CD4-positive, alpha-beta T cell treated with Interleukin-6 for 4 hours (primary cell): ENCODE data around the gene RPE65.
A peak's percentile ranks its signal among the peaks of the same experiment; 100 is the strongest.
"Not testable (repeated sequence)": the region's sequence is repeated elsewhere in the genome, so short reads cannot be mapped to it uniquely, and the experiment has no call there.

Source experiments
- DNase-seq: peaks from one replicate; pipeline ENCODE4 v3.0.0-alpha.2; 2020; ENCODE audit warnings: mixed read lengths

RPE65 gene

DNA sequence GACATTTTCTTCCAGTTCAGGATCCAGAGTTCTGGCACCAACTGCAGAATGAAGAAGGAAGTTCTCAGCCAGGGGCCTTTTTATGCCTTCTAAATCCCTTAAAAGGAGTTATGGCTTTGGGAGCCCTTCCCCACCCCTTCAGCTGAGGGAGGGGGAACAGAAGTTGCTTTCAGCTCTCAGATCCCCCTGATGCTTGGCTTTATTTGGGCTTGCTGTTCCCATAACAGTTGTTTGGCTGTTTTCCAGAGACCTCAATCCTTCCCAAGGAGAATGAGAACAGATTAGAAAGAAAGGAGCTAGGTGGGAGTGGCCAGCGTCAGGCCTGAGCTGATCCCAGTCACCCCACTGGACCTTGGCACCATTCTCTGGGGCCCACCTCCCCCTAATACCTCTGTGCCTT is at the start of gene RPE65:
TSS of gene RPE65 (minus strand) at position 54 of the 400 bp plus-strand sequence. CDS start at position 5, 49 bp downstream.
- DNase-seq, result no peak

DNA sequence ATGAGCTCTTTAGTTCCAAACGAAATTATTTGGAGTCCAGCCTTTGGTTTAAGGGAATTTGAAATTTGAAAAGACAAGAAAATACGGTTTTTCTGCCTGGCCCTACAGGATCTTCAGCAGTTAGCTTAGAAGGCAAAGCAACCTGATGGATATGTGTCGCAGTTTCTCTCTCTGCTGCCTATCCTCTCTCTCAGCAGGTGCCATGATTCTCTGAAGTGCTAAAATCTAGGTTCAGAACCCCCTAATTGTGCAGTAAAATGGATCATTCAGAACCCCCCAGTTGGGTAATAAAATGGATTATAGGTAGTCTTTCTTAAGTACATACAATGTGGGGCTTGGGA is 47.6 kb upstream of the RPE65 start:
- no peak for DNase-seq

DNA sequence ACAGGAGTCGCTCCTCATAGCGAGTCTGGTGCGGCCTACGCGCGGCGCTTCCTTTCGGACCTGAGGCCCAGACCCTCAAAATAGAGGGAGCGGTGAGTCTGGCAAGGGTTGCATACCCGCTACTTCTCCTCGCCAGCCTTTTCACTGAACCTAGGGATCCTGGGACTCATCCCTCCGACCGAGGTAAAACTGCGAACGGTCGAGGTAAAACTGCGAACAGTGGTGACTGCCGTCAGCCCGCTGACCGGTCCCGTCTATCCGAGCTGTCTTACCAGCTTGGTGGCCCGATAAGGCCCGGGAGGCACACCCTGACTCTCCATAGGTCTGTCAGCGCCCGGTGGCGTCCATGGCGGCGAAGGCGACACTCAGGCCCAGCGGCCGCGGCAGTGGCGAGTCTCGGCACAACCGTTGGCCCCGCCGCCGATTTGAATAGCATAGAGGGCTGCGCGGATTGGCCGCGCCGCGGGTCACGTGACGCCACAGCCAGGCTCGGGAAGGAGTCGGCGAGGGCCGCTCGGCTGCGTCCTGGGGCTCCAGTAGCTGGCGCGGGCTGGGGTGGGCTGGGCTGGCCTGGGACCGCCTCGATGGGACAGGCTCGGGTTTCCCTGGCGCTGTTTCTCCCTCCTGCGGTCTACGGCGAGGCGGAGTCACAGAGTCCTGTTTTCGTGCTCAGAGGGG is 47.1 kb upstream of the RPE65 start, which contains the start of gene DEPDC1:
TSS of gene DEPDC1 (minus strand) at position 403 of the 678 bp plus-strand sequence. CDS start at position 320, 83 bp downstream.
- peak; percentile 67 for DNase-seq

DNA sequence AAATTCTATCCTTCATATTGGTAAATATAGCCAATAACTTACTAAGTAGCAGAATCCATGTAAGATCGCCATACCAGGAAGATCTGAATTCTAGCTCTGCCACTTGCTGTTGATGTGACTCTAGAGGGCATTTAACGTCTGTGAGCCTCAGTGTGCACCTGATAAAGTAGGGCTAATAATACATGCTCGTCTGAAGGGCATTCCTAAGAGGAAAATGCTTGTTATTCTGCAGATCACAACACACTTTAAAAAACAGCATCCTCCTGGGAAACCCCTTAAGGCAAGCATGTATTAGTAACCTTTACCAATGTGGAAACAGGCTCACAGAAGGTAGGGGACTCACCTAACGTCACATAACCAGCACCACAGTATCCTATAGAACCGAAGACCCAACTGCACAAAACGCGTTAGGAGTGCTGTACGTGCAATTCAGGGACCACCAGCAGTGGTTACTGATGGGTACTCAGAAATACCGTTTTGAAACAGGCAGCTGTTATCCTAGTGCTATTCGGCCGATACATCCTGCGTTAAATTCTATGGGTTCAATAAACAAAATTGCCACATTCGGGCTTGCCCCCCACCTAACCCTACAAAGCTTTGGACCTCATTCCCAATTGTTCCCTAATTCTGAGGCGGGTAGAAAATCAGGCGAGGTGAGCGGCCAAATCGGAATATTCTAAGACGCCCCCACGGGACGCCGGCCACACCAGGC is 46.4 kb upstream of the RPE65 start:
- DNase-seq, result no peak

DNA sequence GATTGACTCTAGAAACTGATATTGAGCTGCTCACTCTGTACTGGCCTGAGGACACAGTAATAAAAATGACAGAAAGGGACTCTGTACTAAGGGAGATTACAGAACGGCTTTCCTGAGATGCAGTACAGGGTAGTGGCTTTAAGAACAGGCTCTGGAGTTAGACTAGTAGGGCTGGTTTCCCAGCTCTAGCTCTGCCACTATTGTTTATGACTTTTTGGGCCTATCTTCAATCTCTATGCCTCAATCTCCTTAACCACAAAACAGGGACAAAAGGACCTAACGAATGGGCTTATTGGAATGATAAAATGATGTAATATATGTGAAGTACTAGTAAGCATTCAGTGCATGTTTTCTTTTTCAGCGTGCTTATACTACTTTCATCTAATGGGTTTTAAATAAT is 45.8 kb upstream of the RPE65 start:
- no peak for DNase-seq

DNA sequence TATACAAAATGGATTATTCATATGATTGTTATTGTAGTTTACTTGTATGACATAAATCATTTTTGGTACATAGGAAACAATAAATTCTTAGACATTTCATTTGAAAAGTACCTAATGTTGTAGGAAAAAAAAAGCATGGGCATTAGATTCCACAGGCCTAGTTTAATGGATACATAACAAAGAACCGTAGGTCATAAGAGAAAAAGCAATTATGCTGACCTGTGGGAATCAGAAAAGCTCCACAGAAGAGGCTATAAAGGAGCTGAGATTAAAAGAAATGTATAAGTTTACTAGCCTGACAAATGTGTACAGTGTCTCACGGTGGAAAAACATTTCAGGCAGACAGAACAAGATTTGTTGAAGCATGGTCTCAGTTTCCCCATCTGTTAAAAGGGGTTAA is 43.4 kb upstream of the RPE65 start:
- DNase-seq, result no peak

DNA sequence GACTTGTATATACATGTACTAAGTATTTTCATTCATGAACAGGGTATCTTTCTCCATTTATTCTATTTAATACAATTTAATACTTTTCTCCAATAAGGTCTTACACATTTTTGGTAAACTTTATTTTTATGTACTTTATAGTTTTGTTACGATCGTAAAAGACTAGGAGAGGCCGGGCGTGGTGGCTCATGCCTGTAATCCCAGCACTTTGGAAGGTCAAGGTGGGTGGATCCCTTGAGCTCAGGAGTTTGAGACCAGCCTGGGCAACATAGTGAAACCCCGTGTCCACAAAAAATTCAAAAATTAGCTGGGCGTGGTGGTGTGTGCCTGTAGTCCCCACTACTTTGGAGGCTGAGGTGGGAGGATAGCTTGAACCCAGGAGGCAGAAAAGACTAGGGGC is 42.5 kb upstream of the RPE65 start:
- not testable (repeated sequence) for DNase-seq

DNA sequence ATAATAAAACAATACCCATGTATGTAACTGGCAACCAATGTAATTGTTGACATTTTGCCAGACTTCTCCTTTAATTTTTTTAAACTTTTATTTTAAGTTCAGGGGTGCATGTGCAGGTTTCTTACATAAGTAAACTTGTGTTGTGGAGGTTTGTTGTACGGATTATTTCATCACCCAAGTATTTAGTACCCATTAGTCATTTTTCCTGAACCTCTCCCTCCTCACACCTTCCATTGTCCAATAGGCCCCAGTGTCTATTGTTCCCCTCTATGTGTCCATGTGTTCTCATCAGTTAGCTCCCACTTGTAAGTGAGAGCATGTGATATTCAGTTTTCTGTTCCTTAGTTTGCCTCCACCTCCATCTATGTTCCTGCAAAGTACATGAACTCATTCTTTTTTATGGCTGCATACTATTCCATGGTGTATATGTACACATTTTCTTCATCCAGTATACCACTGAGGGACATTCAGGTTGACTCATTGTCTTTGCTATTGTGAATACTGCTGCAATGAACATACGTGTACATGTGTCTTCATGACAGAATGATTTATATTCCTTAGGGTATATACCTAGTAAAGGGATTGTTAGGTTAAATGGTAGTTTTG is 40.4 kb upstream of the RPE65 start:
- no peak for DNase-seq

DNA sequence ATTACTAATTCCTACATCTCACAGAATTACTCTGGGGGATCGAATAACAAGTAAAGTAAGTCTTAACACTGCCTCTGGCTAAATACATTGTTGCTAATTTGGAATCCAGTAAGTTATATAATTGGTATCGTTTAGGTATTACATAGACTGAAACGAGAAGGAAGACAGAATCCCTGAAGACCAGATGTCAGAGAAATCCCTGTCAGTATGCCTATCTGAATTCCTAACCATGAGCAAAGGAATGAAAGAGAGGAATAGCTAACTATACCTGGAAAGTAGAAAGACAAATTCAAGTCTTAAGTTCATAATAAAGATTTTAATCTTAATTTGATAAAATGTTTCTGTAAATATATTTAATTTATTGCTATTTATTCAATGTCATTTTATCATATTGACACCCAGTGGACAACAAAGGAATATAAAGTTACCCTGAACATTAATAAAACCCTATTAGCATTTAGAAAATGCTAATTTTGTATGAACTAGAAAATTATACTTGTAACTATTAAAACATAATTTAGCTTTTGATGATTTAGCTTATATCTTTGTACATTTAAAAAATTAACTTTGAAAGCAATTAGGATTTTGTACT is 35.8 kb upstream of the RPE65 start:
- no peak for DNase-seq

DNA sequence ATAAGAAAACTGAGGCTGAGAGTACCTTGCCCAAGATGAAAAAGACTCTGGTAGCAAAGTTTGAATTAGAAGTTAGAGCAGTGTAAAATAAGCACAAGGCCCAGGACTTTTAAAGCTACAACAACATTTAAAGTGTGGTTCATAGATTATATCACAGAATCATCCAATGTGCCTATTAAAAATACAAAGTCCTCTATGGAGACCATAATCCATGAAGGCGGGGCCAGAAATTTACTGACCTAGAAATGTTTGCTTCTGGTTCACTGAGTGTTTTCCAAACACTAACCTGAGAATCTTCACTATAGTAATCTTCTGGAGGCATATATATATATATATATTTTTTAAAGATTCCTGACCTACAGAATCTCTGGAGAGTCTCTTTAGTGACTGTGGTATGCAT is 34.9 kb upstream of the RPE65 start:
- DNase-seq, result no peak

DNA sequence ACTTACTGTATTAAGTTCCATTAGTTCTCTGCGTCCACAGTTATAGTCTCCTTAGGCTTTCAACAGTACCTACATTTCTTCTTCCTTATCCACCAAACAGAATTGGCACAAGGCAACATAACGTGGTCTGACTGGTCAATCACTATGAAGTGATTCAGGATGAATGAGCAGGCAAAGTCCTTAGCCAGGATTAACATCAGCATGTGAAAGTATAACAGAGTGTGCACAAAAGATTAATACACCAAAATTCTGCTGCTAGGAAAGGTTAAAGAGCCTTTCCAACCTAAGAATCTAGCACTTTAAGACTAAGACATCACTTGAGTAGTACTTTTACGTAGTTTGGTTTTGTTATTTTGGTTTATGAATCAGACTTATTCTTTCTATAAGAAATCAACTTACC is 31.3 kb upstream of the RPE65 start:
- no peak for DNase-seq

DNA sequence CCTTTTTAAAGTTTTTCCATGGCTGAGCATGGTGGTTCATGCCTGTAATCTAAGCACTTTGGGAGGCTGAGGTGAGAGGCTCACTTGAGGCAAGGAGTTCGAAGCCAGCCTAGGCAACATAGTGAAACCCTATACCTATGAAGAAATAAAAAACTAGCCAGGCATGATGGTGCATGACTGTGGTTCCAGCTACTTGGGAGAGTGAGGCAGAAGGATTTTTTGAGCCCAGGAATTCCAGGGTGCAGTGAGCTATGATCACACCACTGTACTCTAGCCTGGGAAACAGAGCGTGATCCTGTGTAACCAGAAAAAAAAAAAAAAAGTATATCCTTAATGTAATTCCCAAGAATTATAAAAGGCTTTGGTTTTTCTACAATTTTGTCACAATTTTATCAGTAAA is 29.7 kb upstream of the RPE65 start:
- no peak for DNase-seq

DNA sequence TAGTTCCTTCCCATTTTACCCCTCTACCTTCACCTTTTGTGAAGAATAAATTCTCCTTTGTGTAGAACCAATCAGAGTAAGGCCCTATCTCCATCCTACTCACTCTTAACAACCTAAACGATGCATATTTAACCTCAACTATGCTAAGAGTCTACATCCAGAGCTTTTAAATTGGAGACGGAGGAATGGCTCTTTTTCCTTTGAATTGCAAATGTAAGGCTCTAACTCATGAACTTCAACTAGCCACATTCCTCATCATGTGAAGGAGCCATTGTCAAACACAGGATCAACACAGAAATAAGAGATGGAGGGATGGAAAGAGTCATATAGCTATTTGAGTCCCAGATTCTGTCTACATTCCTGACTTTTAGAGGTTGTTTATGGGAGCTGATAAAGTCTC is 28.9 kb upstream of the RPE65 start:
- no peak for DNase-seq

DNA sequence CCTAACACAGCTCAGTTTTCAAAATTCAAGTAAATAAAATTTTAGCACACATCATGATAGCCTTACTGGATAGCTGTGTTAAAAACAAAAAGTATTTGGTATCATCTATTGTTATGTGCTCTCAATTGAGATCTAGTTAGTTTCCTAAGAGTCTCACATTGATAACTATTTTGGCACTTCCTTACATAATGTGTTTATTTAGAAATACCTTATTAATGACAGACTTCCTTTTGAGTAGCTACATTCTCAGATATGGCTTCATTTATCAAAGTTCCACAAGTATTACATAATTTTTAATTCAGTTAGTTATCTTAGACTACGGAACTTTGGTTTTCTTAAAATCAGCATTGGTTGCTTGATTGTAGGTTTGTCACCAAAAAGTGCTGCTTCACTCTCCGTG is 26.9 kb upstream of the RPE65 start:
- not testable (repeated sequence) for DNase-seq

DNA sequence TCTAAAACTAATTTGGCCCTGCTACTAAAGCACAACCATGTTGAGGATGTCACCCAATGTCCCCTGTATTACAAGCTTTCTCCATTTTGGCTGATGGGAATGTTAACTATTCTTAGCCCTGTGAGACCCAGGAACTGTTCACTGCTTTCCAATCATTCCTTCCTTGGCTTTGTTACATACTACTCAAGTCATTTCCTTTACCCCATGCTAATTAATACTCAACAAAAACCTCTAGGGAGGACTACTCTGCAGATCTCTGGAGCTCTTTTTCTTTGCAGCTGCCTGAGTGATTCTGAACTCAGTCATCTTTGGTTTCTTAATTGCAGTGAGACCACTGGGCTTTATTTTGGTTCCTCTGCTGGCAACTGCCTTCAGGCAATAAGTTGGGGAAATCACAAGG is 23.3 kb upstream of the RPE65 start:
- DNase-seq, result no peak

DNA sequence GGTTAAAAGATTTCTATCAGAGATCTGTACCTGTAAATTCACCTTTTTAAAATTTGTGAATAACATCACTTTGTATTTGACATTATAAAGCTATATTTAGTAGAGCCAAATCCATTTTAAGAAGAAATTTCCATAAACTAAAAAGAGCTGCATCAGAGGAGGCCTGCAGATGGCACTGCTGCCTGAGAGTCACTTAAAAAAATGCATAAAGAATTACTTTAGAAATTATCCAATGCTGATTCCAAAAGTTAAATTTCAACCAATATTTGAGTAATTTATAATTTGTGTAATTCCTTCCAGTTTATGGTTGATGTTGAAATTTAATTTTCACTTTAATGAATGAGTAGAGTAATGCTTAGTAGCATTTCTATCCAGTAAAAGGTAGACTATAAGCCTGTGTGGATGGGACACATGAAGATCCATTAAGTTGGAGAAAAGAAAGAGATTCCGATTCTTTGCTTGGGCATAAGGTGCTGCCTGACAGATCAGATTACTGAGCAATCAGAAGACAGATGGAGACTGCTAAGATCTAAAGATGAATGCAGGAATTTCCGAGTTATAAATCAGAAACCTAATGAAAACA is 20.7 kb upstream of the RPE65 start:
- no peak for DNase-seq

DNA sequence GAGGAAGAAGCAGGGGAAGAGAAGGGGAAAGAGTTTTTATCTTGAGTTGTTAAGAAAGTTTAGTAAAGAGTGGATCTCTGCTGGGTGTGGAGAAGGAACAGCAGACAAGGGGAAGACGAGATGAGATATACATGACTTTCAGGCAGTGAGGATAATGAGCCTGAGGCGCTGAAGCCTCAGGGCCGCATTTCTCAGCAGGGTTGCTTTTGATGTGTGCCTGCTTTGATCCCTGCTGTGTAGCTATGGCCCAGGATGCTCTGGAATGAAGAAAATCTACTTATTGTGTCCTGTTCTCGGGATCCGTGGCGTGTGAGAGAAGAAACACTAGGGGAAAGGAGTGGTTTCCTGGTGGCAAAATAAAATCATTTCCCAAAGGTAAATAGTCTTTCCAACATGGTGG is 15.1 kb upstream of the RPE65 start:
- DNase-seq, result no peak

DNA sequence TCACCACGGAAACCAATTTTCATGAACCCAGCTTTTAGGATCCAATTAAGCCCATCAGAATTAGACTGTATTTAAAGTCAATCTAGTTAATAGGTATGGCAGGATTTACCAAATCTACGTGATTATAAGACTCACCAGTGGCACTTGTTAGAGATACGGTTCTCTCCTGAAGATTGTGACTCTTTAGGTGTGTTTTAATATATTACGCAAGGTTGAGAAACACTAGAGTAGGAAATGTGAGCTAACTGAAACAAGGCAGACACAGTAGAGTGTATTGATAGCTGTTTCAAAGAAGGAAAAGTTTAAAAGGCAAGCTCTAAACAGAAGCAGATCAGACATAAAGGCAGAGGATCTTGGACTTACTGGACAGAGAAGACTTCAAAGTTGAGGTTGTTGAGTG is 11.2 kb upstream of the RPE65 start:
- DNase-seq, result no peak

DNA sequence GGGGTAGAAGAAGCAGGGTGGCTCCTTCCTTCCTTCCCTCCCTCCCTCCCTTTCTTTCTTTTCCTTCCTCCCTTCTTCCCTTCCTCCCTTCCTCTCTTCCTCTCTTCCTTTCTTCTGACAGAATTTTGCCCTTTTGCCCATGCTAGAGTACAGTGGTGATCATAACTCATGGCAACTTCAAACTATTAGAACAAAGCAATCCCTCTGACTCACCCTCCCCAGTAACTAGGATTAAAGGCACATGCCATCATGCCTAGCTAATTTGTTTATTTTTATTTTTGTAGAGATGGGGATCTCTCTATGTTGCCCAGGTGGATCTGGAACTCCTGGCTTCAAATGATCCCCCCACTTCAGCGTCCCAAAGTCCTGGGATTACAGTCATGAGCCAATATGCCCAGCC is 10.0 kb upstream of the RPE65 start:
- DNase-seq, result no peak

DNA sequence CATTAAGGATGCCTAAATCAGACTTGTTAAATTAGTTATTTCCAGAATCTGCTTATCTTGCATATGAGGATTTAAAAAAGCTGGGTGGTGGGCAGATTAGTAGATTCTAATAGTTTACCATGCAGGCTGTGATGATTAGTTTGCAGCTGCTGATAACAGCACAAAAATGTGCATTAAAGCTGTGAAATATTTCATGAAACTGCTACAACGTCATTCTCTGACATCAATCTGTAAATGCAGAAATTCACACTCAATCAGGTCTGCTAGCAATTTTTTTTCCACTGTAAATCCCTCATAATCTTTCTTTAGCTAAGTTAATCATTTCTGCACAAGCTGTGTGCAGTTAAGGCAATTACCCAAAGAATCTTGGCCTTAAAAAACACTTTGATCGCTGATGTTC is 9.3 kb upstream of the RPE65 start:
- no peak for DNase-seq

DNA sequence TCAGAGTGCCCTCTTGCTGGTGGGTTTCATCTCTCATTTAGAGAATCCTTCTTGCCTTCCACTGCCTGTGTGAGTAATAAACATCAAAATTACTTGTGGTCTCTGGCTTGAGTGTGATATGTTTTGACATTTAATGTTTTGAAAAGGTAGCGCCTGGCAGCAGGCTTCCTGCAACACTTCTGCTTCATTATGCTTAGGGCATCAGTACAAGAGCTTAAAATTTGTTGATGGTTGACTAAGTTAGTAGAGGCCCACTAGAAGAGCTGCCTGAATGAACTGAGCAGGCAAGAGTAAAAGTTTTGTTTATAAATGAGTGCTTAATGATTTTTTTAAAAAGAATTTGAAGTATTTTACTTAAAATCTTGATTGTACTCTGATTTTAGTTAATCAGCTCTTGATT is 6.4 kb upstream of the RPE65 start:
- no peak for DNase-seq

DNA sequence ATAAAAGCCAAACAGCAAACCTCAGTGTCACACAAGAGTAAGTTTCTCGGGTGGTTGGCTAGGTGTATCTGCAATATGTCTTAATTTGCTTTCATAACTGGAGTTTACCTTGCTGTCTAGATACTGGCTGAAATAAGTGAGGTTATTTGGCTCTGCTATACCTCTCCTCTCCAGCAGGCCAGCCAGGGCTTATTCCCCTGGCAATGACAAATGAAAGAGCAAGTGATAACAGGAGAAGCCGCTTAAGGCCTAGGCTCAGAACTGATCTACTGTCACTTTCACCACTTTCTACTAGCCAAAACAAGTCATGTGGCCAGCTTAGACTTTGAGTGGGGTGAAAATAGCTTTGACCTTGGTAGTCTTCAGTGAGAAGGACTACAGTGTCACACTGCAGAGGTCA is 4.8 kb upstream of the RPE65 start:
- DNase-seq, result no peak

DNA sequence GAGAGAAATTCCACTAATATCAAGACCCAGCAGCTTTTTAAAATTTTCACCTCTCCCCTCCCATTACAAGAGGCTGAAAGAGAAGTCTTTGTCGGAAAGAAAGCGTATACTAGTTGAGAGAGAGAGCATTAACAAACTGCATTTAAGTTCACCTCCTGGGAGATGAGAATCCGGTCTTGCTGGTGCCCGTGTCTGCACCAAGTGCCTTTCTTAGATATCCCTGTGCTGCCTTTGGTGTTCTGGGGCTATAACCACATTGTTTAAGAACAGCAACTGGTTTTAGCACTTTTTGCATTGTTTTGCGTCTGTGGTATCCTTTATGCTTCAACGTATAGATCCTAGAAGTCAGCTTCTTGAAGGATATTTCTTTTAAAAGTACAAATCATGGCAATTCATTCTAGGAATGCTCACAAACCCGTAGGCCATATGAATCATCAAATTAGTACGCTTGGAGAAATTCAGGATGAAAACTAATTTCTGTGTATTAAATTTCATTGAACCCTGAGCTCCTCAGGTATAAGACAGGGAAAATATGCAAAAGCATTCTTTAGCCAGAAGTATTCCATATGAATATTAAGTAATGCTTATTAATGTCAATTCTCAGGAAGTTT is 3.4 kb upstream of the RPE65 start:
- no peak for DNase-seq
